ENCODE measurements around the gene TMEM234.

TMEM234 gene

DNA sequence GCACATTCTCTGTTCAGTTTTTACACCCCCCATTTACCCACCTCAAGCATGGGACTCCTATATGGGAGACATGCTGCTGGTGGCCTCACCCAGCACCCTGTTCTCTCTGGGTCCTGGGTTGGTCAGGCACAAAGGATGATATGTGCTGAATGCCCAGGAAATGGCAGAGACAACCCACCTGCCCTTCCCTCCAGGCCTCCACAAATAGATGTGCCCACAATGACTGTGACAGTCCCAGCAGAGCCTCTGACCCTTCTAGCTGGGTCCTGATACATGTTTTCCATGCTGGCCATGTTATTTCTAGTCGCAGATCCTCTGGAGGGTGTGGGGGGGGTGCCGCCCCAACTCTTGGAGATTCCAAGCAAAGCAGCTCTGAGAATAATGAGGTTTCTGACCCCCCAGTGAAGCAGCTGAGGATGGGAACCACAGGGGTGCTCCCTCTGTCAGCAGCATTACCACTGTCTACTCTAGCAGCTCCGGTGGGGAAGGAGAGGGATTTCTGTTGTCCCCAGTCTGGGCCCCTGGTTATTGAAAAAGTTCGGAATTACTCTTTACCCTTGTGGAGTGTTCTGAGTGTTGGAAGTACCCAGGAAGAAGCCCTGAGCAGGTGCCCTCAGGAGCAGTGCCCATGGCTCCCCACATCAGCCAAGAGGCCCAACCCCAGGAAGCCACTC, 23.0 kb downstream of the TMEM234 start:
- DNase-seq, result no peak

DNA sequence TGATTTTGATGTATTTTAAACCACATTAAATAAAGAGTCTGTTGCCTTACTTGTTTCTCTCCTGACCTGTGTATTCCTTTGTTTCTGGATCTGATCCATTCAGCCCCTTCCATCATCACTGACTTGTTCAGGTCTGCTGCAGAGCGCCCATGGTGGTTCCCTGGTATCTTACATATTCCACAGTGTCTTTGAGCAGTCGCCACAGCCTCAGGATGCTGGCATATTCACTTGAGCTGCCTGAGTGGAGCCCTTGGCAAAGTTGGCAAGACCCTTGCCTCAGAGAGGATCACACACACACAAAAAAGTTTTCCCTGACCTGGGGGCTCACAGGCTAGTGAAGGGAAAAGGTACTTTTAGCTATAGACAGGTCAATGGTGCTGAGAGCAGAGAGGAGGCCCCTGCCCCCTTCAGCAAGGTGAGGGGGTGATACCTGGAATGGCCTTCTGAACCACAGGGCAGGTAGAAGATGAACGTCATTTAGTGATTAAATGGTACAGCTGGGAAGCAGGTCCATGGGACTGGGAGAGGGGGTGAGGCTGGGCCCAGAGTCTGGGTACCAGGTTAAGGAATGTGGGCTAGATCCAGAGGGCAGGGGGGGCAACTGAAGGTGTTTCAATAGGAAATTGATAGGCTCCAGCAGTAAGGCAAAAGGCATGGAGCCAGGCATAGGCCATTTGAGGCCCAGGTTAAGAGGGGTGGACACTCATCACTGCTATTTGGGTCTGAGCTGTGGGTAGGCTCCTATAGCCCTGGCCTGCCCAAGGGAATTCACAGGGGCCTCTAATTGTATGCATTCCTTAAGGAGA, 23.7 kb downstream of the TMEM234 start:
- no peak for DNase-seq

DNA sequence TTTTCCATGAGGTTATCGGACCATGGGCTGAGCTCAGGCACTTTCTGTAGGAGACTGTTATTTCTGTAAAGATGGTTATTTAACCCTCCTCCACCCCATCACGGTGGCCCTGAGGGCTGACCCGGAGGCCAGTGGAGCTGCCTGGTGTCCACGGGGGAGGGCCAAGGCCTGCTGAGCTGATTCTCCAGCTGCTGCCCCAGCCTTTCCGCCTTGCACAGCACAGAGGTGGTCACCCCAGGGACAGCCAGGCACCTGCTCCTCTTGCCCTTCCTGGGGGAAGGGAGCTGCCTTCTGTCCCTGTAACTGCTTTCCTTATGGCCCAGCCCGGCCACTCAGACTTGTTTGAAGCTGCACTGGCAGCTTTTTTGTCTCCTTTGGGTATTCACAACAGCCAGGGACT, 24.3 kb downstream of the TMEM234 start:
- DNase-seq, result no peak

DNA sequence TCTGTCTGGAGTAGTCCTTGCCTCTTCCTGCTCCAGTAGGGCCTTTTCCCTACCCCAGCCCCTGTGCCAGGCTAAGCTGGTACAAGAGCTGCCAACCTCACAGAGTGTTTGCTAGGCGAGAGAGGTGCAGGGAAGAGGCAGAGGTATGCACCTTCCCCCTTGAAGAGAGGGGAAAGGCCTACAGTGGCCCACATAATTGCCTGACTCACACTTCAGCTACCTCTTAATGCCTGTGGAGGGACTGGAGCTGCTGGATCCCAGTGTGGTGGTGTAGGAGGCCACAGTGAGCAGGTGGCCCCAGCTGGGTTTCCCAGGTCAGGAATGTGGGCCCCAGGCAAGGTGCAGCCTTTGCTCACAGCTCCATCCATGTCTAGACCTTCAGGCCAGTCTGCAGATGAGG, 25.1 kb downstream of the TMEM234 start:
- DNase-seq, result no peak

DNA sequence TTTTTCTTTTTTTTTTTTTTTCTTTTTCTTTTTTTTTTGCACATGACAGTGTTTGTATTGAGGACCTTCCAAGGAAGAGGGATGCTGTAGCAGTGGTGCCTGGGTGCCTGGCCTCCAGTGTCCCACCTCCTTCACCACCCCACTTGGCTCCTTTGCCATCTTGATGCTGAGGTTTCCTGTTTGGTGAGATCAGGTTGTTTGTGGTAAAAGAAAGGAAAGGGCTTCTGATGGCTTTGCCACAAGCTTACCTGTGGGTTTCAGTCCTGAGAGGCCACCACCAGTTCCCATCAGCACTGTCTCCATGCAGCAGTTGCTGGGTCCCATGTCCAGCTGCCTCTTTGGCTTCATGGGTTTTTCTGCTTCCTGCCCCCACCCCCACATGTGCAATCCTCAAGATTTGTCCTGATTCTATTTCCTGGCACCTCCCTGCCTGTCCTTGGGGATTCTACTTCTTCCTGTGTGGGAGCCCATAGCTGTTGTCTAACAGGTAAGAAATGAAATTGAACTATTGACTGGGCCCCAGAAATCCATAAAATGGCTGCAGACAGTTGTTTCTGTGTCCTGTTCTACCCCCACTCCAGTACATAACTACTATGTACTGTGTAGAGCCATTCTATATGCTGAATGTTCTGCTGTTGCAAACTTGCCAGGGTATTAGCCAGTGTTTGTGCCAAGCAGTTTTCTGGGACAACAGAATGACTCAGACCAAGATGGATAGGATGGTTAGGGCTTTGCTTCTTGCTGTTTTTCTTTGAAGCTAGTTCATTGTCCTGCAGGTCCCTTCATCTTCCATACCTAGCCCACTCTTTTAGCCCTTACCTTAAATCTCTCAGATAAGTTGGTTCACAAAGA, 26.0 kb downstream of the TMEM234 start:
- peak in 1 of 2 donors; percentile 49 for DNase-seq

DNA sequence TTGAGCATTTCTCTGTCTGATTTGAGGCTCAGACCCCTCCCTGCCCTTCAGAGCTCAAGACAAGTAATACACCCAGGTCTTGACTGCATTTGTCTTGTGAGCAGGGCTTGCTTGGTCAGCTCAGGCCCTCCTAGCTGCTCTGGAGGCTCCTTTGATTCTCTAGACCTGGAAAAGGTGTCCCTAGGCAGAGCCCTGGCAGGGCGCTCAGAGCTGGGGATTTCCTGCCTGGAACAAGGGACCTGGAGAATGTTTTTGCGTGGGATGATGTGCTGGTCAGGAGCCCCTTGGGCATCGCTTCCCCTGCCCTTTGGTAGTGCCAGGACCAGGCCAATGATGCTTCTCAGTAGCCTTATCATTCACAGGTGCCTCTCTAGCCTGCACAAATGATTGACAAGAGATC, 26.6 kb downstream of the TMEM234 start:
- no peak for DNase-seq

DNA sequence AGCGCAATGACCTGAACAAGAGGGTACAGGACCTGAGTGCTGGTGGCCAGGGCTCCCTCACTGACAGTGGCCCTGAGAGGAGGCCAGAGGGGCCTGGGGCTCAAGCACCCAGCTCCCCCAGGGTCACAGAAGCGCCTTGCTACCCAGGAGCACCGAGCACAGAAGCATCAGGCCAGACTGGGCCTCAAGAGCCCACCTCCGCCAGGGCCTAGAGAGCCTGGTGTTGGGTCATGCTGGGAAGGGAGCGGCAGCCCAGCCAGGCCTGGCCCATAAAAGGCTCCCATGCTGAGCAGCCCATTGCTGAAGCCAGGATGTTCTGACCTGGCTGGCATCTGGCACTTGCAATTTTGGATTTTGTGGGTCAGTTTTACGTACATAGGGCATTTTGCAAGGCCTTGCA, 27.2 kb downstream of the TMEM234 start:
- no peak for DNase-seq

DNA sequence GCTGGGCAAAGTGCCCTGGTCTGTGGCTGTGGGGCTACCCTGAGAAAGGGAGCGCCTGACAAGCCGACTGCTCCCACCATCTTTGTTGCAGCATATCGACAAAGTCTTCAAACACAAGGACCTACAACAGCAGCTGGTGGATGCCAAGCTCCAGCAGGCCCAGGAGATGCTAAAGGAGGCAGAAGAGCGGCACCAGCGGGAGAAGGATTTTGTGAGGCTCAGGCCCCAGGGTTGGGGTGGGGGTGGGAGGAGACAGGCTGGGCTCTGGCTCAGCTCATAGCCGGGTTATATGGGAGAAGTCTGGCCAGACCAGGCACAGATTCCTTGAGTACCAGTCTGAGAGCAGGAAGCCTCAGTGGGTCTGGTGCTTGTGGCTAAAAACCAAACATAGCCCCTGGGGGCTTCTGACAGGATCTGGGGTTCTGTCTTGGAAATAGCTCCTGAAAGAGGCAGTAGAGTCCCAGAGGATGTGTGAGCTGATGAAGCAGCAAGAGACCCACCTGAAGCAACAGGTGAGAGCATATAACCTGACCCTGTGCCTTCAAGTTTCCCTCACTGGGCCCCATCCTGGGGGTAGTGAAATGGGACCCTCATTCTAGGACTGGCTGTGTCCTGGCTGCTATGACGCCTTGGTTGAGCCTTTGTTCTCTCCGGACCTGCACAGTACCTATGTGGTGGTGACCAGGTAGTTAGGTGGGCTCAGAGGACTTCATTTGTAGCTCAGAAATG, 29.8 kb downstream of the TMEM234 start:
- DNase-seq, result no peak

DNA sequence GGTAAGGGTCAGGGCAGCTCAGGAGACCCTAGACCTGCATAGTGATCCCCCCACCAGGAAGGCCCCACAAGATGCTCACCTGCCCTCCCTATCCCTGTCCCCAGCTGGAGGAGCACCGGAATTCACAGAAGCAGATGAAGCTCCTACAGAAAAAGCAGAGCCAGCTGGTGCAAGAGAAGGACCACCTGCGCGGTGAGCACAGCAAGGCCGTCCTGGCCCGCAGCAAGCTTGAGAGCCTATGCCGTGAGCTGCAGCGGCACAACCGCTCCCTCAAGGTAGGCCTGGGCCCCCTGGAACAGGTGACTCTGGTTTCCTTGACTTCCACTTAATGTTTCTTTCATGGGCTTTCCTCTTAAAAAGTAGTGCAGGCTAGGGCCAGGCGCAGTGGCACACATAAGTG, 34.3 kb downstream of the TMEM234 start:
- DNase-seq, result no peak

DNA sequence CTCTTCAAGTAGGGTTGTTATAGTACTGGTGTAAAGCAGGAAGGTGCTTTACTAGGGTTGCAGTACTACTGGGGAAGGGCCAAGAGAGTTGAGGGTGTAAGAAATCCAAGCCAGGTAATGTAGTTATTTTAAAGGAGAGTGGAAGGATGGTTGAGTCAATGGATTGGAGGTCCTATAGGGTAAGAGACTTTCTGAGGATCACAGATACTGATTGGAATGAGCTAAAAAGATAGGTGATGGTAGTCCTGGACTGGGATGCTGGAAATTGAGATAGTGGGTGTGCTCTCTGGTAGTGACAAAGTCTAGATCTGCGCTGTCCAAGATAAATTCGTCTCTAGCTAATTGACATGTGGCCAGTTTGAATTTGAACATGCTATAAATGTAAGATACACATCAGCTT, 35.7 kb downstream of the TMEM234 start:
- DNase-seq, result no peak

DNA sequence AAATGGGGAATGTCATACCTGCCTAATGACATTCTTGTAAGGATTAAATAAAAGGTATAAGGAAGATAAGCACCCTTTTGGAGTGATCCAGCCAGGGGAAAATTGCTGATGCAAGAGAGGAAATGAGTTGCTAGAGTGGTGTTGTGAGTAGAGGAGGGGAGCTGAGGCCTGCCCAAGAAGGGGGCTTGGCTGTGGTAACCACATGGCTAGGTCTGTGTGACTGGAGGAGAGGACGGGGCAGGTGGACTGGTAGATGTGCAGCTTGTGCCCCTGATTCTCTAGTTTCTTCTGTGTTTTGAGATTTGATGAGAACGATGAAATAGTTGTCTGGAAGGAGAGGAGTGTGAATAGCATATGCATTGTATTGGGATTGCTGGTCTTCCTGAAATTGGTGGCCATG, 36.1 kb downstream of the TMEM234 start:
- no peak for DNase-seq

DNA sequence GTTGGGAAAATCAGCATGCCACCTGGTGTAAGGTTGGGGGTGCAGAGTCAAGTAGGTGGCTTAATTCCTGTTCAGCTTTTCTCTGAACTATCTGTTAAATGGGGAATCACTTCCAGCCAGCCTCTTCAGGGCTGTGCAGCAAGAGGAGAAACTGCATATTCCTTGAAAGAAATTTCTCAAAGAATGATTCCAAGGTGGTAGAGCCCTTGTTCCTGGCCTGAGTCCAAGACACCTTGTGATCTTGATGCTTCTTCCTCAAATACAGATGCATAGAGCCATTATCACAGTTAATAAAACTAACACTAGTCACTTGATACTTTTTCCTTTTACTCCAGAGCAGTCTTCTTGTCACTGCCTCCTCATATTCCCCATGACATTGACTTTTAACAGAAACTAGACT, 37.5 kb downstream of the TMEM234 start:
- DNase-seq, result no peak

DNA sequence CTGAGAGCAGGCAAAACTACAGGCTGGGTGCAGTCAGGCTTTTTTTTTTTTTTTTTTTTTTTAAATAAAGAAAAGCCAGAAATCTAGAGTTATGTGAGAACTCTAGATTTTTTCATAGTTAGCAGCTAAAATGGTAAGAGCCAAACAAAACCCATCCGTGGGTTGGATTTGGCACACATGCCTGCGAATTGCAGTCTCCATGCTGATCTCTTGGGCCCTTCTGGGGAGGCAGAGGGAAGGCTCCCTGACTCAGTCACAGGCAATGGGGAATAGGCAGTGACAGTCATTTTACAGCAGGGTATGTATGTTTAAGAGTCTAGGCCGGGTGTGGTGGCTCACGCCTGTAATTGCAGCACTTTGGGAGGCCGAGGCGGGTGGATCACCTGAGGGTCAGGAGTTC, 40.1 kb downstream of the TMEM234 start:
- no peak for DNase-seq

DNA sequence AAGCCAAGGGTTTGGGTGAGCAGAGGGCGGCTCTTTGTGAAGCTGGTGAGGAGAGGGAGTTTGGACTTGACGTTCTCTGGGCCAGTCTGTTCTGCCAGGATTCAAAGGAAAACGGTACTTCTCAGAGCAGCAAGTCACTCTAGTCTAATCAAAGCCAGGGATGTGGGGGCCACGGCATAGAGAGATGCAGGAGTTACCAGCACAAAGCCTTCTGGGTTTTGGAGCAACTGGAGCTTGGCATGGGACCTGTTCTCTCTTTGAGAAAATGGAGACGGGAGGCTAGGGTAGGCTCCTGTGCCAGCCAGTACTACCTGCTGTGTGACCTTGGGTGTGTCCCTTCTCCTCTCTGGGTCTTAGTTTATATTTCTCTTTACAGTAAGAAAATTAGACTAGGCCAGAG, 40.6 kb downstream of the TMEM234 start:
- DNase-seq, result no peak

DNA sequence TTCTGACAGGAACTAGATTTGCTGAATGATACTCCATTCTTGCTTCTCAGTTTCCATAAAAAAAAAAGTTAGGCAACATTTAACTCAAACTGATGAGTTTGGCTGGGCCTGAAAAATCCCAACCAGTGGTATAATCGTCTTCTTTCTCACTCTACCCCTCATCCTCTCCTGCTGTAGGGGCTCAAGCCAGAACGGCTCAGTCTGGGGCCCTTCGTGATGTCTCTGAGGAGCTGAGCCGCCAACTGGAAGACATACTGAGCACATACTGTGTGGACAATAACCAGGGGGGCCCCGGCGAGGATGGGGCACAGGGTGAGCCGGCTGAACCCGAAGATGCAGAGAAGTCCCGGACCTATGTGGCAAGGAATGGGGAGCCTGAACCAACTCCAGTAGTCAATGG, 41.1 kb downstream of the TMEM234 start:
- DNase-seq, result no peak

DNA sequence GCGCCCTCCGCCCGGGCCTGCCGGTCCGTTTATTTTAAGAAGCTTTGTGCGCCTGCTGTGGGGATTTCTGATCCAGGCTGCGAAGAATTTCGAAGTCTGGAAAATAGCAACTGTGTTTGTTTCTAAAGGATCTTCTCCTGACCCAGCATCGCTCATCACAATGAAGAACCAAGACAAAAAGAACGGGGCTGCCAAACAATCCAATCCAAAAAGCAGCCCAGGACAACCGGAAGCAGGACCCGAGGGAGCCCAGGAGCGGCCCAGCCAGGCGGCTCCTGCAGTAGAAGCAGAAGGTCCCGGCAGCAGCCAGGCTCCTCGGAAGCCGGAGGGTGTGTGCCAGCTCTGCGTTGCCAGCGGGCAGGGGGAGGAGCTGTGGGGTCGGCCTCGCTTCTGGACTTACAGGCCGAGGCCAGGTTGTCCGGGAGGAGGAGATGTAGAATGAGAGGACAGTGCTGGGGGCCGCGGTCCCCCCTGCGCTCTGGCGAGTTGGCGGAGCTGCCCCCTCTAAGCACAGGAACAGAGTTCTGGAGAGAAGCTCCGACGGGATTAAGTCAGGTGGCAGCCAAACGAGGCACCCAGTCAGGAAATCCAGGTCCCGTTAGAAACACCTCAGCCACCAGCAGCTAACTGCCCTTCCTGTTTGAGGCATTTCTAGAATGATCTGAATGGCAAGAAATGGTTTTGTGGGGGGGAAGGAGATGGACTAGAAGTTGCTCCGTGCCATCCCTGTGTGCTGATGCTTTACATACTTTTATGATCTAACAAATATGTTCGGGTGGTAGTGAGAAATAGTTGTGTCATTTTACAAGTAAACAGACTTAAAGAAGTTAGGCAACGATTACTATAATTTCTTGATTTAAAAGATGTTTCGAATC, 41.7 kb downstream of the TMEM234 start:
- peak; percentile 21 to 26 for DNase-seq

DNA sequence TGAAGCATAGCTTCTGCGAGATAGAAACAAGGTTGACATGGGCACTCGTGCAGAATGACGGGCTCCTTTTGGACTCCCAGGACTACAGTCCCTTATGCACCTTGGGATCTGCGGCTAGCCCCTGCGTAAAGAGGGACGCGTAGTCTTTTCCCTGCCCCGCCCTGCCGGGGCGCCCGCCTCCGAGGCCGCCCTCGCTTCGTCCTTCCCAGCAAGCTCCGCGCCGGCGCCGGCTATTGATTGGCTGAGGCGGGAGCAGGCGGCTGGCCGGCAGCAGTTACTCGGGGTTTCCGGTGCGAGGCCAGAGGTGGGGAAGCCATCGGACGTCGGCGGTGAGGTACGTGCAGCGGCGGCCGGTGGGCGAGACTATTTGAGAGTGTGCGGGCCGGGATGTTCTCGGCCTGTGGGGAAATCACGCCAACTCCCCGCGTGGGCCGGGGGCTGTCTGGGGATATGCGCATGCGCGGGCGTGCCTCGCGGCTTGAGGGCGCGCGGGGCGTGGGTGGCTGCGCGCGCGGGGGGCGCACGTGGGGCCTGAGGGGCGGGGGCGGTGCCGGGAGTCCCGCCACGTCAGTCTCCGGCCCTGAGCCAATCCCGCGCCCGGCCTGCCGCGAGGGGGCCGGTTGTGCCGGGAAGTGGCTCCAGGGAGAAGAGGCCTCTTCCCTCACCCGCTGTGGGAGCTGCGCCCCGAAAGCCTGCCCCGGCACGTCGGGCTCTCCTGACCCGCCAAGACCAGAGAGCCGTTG, 42.5 kb downstream of the TMEM234 start, which contains the start of gene TXLNA:
TSS of gene TXLNA (plus strand) at position 233 of the 743 bp plus-strand sequence. CDS start 671 bp downstream, outside the sequence.
- peak; percentile 88 to 89 for DNase-seq

DNA sequence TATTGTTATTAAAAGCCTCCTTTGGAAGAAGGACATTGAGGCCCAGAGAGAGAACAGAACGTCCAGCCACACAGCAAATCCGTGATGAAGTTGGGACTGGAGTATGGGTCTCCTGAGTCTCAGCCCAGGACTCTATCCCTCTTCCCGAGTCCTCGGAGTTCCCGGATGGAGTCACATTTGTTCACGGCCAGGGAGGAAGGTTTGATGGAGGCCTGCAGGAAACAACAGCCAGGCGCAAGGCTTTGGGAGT, 43.0 kb downstream of the TMEM234 start:
- DNase-seq, result no peak

DNA sequence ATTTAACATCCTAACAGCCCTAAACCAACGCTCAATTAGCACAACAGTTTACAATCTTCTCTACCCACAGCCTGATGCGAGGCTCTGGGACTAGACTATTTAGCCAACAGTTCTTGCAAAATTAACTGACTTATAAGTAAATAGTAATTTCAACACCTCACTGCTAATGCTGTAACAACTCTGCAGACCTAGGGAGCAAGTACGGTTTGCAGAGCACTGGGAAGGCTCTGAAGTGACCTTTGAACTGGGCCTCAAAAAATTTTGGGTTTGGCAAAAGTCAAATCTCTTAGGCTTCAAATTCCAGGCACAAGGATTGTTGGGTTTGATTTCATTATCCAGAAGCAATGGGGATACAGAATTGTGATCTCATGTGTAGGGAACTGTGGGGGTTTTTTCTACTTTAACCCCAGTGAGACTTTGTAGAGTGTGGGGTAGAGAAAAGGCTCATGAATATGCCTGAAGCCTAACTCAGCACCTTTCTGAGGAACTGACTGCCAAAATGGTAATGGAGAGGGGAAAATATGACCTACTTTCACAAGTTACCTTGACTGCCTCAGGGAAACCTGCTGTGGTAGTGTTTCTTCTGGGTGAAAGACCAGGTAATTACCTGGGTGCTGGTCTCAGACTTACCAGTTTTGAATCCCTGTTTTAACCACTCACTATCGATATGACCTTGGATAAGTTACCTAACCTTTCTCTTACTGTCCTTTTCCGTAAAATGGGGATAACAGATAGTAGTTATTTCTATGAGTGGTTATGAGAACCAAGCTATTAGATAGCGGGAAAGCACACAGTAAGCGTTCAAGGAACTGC, 43.6 kb downstream of the TMEM234 start:
- no peak for DNase-seq

DNA sequence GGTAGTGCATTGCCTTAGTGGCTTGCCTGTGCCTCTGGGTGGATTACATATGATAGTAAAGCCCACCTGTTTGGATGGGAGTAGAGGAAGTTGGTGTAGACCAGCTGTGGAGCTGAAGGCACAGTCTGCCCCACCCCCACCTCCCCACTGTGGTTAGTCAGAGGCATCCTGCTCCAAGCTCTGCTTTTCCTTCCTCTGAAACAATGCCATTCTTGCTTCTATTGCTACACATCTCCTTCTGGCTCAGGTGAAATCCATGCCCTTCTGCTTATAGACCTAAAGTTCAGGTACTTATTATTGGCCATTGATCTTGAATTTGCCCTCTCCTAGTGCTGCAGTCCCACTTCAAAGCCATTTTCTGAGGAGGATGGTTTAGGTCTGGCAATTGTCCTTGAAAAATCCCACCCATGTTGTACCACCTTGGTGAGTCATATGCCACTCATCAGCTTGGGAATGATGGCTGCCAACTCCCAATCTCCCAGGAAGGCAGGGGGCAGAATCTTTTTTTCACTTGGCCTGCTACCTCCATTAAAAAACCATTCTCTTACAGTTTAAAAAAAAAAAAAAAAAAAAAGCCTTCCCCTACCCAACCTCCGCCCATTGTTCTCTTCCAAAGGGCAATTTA, 49.4 kb downstream of the TMEM234 start:
- no peak for DNase-seq

All from CD4-positive, alpha-beta T cell treated with Interleukin-4 for 1 hour (primary cell).